Stimulated activated CD4-positive, alpha-beta T cell treated with anti-CD3 and anti-CD28 coated beads, Interleukin-2, amount 100 ng/mL, for 24 hours (primary cell): ENCODE measurements around the gene MDFIC2.

Experiments used
- DNase-seq, 2 donors: peaks; one replicate each; pipeline ENCODE4 v3.0.0-alpha.2; 2020

Gene MDFIC2

DNA sequence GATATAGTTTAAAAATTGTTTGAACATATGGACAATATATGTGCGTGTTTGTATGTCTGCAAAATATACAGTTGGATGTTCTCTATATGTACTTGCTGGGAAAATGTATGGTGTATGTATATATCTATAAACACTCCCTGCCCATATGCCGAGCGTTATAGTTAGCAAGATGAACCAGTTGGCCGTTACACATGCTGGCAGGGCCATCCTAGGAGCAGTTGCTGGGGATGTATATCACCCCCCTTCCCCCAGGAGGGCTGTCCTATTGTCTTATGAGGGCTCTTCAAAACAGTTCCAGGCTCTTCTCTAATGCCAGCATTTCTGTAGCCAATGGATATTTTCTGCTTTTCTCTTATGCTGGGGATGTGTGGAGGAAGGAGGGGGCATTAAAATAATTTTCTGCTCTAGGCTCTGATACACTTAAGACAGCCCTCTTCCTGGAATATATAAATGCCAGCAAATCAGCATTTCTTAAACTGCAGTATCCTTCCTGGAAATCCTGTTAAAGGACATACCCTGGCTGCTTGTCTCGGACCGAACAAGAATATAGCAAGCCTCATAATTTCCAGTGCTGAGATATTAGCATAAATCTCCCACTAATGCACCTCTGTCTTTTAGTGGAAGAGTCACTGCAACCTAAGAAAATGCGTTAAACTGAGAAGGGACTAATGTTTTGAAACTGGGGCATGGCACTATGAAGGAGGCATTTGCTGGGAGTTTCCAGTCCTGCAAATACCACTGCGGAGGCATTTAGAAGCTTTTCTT is 134.4 kb downstream of the MDFIC2 start:
- no peak for DNase-seq

DNA sequence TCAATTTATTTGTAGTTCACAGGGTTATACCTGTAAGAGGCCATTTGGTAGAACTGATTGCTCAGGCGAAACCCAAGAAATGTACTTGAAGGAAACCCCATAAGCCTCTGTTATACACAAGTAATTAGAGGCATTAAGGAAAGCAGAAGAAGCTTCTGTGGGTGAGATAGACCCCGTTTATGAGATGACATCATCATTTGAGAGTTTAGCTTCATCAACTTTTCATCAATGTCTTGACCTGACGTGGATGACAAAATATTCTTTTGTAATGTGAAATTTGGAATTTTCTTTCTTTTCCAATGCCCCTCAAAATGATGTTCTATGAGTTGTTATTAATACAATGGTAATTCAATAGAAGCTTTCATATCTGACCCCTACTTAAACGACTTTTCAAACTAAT is 136.2 kb downstream of the MDFIC2 start:
- no peak for DNase-seq

GRCh38 chr3:70156808-70157207 is 155.6 kb downstream of the MDFIC2 start:
- no peak for DNase-seq

DNA sequence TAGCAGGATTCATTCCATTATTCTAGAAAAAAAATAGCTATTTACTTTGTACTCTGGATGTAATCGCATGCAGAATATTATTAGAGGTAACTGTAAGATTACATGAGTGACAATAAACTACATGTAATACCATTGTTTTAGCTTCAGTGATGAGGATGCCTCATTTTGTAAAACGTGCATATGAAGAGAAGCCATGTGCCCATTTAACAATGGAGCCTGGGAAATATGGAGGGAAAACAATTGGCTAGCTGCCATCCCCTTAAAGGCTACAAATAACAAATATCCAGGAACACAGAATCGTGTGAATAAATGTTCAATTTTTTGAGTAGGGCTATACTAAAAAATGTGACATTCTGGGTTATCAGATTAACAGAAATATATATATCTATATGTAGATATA is 161.8 kb downstream of the MDFIC2 start:
- no peak for DNase-seq

GRCh38 chr3:70149714-70150400 is 162.6 kb downstream of the MDFIC2 start:
- DNase-seq, result no peak
